DMS153 (cell line): ENCODE data around the gene FDXR.

Experiments used
- DNase-seq: peaks from one replicate; lab custom pipeline; 2025; lab: John Stamatoyannopoulos, UW

FDXR gene

GRCh38 chr17:74833501-74834377, 39.1 kb downstream of the FDXR start:
- DNase-seq = no peak

GRCh38 chr17:74832421-74832820, 40.4 kb downstream of the FDXR start:
- DNase-seq = no peak

GRCh38 chr17:74831444-74832146, 41.2 kb downstream of the FDXR start:
- no peak for DNase-seq

GRCh38 chr17:74830861-74831260, 41.9 kb downstream of the FDXR start:
- no peak for DNase-seq

GRCh38 chr17:74827800-74828199, 45.0 kb downstream of the FDXR start:
- no peak for DNase-seq

- DNase-seq = no peak
Observed at GRCh38 chr17:74825952-74826719, 46.7 kb downstream of the FDXR start.

- no peak for DNase-seq
Observed at GRCh38 chr17:74824961-74825627, 47.7 kb downstream of the FDXR start.

GRCh38 chr17:74822939-74823367, 49.8 kb downstream of the FDXR start:
- DNase-seq = no peak

- DNase-seq = no peak
Observed at GRCh38 chr17:74822335-74822938, 50.4 kb downstream of the FDXR start.

GRCh38 chr17:74821655-74822334, 51.0 kb downstream of the FDXR start:
- DNase-seq = no peak

GRCh38 chr17:74819801-74820436, 52.9 kb downstream of the FDXR start:
- DNase-seq = no peak

GRCh38 chr17:74818291-74818938, 54.4 kb downstream of the FDXR start:
- DNase-seq = no peak

GRCh38 chr17:74816905-74817620, 55.7 kb downstream of the FDXR start:
- no peak for DNase-seq

- DNase-seq = no peak
Observed at GRCh38 chr17:74815550-74816370, 57.0 kb downstream of the FDXR start.

- no peak for DNase-seq
Observed at GRCh38 chr17:74815067-74815466, 57.7 kb downstream of the FDXR start.

GRCh38 chr17:74814453-74814852, 58.3 kb downstream of the FDXR start:
- no peak for DNase-seq
